ENCODE results near the gene DIO3.
"Not testable (repeated sequence)": the region's sequence is repeated elsewhere in the genome, so short reads cannot be mapped to it uniquely, and the experiment has no call there.

The DIO3 gene

DNA sequence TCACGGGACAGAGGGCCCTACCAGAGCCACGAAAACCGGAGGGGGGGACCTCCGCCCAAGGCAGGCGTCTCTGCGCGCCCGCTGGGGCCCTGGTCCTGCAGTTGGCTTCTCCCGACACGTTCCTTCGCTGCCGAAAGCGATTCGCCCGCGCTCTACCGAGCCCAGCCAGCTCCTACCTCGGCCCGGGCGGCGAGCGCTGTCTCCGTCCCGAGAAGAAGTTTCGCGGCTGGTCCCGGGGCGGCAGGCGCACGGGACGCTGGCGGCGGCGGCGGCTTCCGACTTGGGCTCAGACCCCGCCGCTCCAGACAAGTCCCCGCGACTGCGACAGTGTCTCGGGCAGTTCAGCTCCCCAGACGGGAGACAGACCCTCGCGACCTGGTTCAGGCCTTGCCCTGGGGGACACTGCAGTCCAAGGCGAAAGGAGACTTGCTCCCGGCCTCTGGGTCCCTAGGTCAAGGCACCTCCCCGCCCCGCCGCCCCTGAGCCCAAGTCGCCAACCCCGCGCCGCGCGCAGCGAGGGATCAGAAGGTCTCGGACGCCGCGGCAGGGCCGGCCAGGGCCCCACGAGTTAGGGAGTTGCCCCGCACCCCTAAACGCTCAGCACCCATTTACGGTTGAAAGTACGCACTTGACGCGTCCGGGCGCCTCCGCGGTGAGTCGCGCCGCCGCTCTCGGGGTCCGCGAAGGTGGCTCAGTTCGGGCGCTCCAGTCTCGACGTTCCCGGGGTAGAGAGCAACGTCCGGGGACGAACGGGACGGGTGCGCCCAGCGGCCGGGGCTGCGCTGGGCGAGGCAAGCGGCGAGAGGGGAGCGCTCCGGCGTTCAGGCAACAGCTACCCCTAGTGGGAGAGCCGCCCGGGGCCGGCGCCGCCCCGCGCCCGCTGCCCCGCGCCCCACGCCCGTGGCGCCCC, 1.4 kb upstream of the DIO3 start:
- FAIRE-seq: no peak

DNA sequence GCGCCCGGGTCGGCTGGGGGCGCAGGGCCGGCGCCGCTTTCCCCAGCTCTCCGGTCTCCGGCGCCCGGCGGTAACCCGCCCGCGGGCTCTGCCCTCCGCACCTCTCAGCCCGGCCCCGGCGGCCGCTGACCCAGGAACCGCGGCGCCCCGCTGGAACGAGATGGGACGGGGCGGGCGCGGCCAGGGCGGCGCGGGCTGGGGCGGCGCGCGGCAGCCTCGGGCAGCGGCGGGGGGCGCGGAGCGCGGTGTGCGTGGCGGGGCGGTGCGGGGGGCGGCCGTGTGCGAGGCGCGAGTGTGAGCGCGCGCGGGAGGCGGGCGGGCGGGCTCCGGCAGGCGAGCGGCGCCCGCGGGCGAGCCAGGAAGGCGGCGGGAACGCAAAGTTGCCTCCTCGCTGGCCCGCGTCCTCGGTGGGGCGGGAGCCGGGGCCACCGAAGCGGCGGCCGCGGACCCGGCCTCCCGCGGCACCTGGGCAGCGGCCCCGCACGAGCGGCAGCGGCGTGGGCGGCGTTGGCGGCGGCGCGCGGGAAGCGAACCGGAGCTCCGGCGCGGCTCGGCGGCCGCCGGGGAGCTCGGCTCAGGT, 671 bp upstream of the DIO3 start:
- FAIRE-seq: no peak

DNA sequence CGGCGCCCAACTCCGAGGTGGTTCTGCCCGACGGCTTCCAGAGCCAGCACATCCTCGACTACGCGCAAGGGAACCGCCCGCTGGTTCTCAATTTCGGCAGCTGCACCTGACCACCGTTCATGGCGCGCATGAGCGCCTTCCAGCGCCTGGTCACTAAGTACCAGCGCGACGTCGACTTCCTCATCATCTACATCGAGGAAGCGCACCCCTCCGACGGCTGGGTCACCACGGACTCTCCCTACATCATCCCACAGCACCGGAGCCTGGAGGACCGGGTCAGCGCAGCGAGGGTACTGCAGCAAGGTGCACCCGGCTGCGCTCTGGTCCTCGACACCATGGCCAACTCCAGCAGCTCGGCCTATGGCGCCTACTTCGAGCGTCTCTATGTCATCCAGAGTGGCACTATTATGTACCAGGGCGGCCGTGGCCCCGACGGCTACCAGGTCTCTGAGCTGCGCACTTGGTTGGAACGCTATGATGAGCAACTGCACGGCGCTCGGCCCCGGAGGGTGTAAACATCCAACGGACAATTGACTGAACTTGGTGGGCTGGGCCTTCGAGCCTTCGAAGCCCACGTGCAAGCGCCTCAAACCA, 699 bp downstream of the DIO3 start:
- no peak for FAIRE-seq

DNA sequence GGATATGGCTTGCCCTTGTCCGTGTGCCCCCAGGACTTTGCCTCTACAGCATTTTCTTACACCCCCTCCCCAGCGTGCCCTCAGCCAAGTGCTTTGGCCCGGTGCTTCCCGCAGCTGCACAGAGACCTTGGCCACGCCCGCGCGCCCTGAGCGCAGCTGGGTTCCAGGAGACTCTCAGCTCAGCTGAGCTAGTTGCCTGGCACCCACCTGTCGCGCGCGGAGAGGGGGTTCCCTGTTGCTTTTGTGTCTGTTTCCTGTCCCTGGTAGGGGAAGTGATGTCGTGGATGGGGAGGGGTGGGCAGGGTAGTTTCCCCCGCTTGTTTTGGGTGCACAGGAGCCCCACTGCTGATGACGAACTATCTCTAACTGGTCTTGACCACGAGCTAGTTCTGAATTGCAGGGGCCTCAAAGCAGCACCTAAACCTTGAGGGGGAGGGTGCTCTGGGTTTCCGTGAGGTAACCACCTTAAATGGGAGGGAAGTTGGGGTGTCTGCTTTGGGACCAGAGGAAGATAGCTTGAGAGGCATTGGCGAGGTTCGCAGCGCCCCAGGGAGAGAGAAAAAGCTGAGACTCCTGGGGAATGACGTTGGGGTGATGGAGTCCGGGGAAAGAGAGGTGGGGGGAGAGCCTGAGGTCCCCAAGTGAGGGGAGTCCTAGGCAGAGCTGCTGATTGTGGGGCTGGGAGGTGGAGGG, 1.5 kb downstream of the DIO3 start:
- FAIRE-seq: no peak

DNA sequence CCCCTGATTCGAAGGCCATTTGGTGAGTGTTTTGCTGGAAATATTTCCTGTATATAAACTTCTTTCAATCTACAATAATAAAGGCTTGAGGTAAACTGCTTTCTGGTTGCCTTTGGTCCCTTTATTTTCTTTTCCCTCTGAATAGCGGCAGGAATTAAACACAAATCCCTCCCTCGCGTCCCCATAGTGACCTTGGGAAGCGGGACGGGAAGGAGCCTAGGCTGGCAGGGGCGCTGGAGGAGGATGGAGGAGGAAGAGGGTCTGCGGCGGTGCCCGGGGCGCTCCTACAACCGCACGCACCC, 2.0 kb downstream of the DIO3 start:
- FAIRE-seq: no peak

DNA sequence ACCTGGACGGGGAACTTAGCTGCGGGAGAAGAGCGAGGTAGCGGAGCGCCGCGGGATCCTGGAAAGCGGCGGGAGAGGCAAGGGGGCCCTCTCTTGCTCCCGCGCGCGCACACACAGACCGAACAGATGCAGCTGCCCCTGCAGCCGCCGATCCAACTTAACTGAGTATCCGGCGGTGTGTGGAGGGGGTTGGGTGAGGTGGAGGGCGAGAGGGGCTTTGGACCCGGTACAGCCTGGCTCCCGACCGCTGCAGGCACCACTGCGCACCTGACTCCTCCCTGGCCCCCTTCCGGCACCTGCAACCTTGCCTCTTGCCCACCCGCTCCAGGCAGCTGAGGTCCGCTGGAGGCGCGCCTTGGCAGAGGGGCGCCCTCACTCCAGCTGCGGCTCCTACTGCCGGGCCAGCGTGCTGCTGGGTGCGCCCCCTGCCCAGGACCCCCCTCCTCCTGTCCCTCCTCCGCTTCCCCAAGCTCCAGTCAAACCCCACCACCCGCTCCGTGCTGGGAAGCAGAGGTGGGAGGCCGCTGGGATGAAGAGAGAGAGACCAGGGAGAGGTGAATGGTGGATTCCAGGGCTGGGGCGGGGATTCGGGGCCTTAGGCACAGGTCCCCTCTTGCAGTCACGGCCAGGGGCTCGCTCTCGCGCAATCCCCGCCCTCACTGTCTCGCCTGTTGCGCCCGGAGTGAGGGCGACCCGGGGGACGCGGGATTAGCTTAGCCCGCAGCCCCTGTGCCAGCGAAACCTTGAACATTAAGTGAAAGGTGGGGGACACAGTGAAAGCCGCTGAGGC, 2.6 kb downstream of the DIO3 start:
- FAIRE-seq: no peak

DNA sequence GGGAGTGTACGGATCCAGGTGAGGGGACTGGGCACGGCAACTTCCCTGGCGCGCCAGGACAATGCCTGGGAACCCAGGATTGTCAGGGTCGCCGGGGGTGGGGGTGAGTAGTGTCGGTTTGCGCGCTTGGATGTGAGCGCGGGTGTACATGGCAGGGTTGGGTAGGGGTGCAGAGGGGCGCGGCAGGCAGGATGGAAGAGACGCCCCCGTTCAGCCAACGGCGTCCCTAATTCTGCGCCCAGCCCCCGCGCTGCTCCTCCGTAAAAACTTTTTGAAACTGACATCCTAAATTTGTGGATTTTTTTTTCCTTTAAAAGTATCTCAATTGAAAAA, 3.1 kb downstream of the DIO3 start:
- FAIRE-seq: no peak

DNA sequence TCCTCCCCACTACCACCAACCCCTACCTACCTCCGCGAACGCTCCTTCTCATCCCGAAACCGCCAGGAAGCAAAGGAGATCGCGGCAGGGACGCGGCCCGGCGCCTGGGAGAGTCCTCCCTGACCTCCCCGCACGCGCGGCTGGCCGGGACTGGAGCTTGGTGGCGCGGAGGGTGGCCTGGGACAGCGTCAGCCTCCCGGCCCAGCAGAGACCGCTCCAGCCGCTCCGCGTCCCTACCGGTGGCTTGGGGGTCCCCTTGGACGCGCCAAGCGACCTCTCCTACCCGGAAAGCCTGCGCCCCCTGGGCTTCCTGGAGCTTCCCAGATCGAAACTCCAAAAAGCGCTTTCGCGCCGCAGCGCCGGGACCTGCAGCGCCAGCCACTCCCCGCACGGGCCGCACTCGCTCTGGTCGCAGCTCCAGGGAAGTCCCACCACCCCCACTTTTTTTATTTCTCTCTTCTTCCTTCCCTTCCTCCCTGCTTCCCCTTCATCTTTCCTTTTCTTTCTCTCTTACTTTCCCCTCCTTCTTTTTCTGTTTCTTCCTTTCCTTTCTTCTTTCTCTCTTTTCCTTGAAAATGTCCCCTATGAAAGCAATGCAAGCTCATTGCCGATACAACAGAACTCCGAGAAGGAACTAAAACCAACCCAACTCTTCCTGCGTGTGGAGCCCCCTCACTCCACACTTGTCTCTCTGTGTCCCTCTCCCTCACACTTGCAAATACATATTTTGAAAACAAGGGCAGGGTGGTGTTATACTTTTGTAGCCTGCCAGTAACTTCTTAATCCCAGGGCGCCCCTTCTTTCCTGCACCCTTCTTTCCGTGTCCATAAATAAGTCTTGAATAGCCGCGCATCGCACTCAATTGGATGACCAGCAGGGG, 3.8 kb downstream of the DIO3 start:
- FAIRE-seq: no peak

DNA sequence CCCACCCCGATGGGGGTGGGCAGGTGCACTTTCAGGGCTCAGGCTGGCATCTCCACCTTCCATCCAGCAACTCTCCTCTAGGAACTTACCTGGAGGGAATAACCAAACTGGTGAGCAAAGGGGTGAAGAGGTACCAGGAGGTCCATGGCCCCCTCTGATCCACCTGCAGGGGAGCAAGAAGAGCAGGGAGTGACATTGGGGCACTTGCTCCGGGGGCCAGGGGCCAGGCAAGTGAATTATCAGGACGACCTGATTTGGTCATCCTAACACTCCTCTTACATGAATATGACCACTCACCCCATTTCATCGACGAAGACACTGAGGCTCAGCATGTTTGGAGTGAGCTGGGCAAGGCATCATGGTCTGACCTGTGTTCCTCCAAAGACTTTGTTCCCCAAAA, 6.0 kb downstream of the DIO3 start:
- FAIRE-seq: no peak

DNA sequence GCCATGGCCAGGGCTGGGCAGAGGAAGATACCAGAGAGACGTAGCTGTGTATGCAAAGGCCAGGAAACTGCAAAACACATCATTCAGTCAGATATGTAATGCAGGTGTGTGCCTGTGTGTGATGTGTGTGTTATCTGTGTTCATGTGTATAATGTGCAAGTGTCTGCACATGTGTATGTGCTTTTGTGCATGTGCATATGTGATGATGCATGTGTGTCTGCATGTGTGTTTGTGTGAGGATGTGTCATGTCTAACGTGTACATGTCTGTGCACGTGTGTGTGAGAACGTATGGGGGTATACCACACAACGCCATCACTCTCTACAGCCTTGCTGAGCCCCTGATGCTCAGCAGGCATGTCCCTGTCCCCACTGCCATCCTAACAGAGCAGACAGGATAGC, 9.7 kb downstream of the DIO3 start:
- no peak for FAIRE-seq

DNA sequence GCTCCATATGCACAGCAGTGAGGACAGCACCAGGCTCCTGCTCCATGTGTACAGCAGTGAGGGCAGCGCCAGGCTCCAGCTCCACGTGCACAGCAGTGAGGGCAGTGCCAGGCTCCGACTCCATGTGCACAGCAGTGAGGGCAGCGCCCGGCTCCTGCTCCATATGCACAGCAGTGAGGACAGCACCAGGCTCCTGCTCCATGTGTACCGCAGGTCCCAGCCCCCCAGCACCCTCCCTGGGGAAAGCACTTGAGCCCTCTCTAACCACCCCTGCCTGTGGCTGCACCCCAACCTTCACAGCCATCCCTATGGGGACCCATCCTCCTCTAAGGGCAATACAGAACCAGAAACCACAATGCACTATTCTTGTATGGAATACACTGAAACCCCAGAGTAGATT, 11.2 kb downstream of the DIO3 start:
- FAIRE-seq: not testable (repeated sequence)

DNA sequence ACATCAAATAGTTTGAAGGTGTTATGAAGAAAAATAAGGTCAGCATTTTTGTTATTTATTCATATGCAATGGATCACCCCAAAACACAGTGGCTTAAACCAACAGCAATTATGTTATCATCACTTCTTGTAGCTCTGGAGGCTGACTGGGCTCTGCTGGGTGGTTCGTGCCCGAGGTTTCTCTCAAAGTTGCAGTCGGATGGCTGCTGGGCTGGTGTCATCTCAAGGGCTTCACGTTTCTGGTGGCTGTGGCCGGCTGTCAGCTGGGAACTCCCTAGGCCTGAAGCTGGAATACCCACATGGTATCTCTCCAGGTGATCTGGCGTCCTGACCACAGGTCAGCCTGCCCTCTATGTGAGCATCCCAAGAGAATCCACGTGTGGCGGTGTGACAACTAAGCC, 12.0 kb downstream of the DIO3 start:
- no peak for FAIRE-seq

DNA sequence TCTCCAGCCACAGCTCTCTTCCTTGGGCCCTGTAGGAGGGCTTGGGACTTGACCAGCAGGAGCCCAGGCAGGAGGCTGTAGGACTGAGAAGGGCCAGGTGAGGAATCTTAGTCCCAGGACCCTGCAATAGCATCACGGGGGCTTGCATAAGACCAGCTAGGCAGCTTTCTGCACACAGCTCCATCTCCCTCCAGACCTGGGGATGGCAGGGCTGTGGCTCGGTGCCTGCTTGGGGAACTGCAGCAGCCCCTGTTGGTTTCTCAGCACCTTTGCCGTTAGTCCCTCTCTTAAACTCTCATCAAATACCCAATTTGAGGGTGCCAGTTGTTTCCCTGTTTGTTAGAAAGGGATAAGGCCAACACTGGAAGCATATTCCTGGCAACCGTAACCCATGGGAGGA, 14.3 kb downstream of the DIO3 start:
- no peak for FAIRE-seq

DNA sequence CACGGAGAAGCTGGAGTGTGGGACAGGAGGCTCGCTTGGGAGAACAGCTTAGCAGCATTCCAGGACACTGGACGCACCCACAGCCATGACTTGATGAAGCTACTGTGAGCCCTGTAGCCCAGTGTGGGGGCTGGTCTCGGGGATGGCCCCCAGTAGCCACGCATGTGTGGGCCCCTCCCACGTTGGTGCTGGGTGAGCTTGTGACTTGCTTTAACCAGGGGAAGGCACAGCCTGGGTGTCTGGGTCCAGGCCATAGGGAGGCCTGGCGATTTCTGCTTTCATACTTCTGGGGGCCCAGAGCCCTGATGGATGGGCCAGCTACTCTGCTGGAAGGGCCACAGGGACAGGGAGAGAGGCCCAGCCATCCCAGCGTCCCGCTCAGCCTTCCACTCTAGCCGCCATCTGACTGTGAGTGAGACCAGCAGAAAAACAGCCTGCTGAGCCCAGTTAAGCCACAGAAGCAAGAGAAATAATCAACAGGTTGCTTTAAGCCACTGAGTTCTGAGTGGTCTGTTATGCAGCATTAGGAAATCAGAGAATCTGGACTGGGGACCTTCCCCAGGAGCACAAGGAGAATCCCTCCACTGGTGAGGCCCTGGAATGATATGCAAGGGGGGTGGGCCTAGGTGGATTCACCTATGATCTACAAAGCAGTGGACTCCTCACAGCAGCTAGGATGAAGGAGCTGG, 16.1 kb downstream of the DIO3 start:
- FAIRE-seq: no peak

DNA sequence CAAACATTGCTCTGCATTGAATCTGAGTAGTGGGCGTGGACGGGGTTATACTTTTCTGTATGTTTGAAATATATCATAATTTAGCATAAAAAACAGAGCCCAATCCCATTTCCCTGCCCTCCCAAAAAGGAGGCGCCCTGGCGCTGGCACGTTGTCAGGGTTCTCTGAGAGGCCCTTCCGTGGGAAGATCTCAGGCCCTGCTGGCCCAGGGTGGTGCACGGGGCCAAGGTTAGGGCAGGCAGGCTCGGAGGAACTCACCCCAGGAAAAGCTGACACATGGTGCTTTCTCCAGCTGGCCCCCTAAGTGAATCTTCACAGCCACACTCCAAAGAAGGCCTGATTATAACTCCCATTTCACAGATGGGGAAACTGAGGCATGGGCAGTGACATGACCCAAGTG, 17.2 kb downstream of the DIO3 start:
- FAIRE-seq: no peak

DNA sequence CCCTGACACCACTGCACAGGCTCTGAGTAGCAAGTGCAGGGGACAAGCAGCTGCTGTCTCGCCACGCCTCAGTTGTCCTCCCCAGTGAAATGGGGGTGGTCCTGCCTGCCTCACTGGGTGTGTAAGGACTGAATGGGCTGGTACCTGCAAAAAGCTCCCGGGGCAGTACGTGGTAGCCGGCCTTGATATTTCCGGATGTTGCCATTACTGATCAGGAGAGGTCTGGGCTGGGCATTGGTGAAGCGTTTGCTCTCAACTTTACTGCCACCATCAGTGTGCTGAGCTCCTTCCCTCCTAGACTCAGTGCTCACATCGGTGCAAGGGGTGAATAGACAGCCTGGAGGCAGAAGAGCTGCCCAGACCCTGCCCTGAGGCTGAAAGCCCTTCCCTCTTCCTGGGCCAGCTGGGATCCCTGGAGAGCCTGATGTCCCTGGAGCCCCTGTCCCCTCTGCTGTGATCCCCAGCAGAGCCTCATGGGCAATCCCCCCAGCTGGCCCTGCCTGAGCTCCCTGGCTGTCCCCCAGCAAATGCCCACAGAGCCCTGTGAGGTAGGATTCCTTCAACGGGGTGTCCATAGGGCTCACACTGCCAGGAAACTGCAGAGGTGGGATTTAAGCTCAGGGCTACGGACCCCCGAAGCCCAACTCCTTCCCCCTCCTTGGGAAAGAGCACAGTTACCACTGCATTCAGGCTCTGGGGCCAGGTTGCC, 18.2 kb downstream of the DIO3 start:
- no peak for FAIRE-seq

DNA sequence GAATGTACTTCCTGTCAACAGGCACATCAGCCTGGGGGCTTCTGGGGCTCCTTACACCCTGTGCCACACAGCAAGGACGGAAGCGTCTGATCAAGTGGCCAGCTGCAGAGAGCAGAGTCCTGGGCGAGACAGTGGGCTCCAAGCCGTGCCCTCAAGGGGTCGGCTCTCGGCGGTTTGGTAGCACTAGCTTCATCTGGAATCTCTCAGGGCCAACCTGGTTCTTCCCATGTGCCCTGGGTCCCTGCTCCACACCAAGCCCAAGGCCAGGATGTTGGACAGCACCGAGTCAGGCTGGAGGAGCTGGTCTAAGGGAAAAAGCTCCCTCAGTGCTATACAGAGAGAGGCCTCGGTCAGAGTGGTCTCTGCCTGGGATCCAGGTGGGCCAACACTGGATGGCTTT, 20.5 kb downstream of the DIO3 start:
- no peak for FAIRE-seq

DNA sequence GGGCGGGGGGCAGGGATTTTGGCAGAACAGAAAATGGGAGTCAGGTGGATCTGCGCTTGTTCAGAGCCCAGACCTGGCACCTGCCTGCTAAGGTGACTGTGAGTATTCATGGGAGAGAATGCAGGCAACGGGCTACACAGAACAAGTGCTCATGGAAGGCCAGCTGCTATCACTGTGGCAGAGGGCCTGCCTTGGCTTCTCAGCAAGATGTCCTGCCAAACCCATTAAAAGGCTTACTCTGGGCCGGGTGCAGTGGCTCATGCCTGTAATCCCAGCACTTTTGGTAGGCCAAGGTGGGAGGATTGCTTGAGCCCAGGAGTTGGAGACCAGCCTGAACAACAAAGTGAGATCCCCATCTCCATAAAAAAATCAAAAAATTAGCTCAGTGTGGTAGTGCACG, 21.0 kb downstream of the DIO3 start:
- no peak for FAIRE-seq

DNA sequence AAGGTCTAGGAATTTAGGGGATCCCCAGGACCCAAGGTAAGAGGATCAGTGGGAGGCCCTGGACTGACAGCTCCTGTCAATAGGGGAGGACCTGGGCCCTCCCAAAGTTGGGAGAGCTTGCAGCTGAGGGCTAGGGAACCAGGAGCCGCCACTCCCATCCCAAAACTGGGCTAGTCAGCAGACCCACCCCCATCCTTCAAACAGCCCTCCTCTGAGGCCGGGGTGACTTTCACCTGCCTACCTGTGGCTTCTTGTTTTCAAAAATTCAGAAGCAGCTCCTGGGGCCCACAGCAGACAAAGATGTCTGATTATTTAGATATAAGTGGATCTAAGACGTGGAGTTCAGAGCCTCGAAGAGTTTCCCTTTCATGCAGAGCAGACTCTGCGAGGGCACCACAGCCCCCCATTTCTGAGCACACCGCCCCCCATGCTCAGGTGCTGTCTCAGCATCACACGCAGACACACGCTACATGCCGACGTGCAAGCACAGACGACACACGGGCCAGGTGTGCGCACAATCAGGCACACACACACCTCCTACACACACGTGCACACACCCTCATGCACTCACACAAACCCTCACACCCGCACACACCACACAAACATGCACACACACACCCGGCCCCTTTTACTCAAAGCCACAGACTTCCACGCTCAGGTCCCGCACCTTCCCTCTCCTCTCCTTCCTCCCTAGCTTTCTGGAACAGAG, 21.9 kb downstream of the DIO3 start:
- no peak for FAIRE-seq

DNA sequence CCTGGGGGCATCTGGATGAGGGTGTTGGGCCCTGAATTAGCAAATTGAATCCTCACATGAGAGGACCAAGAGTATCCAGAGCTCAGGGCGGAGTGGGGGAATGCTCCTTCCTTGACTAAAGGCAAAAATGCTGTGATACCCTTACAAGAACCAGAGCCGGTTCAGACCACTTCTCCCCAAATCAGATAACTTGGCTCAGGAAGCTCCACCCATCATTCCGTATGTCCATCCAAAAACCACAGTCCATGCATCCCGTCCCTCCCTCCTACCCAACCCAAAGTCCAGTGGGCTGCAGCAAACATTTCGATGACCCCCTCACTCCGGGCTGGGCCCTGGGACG, 22.4 kb downstream of the DIO3 start:
- FAIRE-seq: no peak
